Left lung (tissue), 10 donors: ENCODE measurements around the gene PLA2G2A. TPM values are rescaled to one million over a fixed set of nuclear protein-coding genes. Genes with fewer than 3 reads are reported as not detected.
"Not testable (repeated sequence)": the region's sequence is repeated elsewhere in the genome, so short reads cannot be mapped to it uniquely, and the experiment has no call there.

Experiments used
- ATAC-seq: fragments of 200-7000 bp; cut with Tn5 transposase; one replicate; pipeline ENCODE4 v1.9.1; 2020; ENCODE audit warnings: moderate library complexity
- DNase-seq, 4 donors: peaks; one replicate each; pipeline ENCODE4 v3.0.0-alpha.2; 2013 to 2020
- H3K27ac ChIP-seq, 2 donors: fragments of 200-600 bp; sonication (generic) in 1 of 2; one replicate each; pipeline versions ENCODE4 v1.5.0 to v1.8.0; 2020 to 2021
- H3K27me3 ChIP-seq, 2 donors: fragments of 200-600 bp; sonication (generic) in 1 of 2; one replicate each; pipeline versions ENCODE4 v1.5.0 to v1.8.0; 2020 to 2021
- H3K36me3 ChIP-seq, 2 donors: fragments of 200-600 bp; sonication (generic) in 1 of 2; one replicate each; pipeline versions ENCODE4 v1.5.0 to v1.8.0; 2020 to 2021
- H3K4me1 ChIP-seq, 2 donors: fragments of 200-600 bp; one replicate each; pipeline ENCODE4 v1.8.0; 2021
- H3K4me3 ChIP-seq, 2 donors: fragments of 200-600 bp; sonication (generic) in 1 of 2; one replicate each; pipeline versions ENCODE4 v1.5.0 to v1.8.0; 2020 to 2021; ENCODE audit warnings: mild to moderate bottlenecking in 1 of 2
- H3K9me3 ChIP-seq, 2 donors: fragments of 200-600 bp; sonication (generic) in 1 of 2; one replicate each; pipeline versions ENCODE4 v1.5.0 to v1.8.0; 2020 to 2021
- CTCF ChIP-seq, 2 donors: fragments of 200-600 bp; sonication (generic) in 1 of 2; IDR thresholded peaks; one replicate each; pipeline versions ENCODE4 v1.5.0 to v1.8.0; 2021; ENCODE audit warnings: antibody characterized with exemption in 2 of 2
- intact Hi-C, 2 donors: fragments of 100-400 bp; cut with DNase I; formaldehyde crosslinking; loops; one replicate each; pipeline versions ENCODE4 v1.11.2 to v1.14.2; 2022
- polyA plus RNA-seq, 6 donors: library from polyadenylated mRNA; unstranded; fragments of 120-200 nt; gene quantifications; one replicate each; pipeline ENCODE4 v1.2.1, GENCODE V29; 2013; ENCODE audit not compliant: insufficient read length in 6 of 6
- total RNA-seq, 2 donors: library from RNA; stranded (reverse); fragmentation: NEBNext Ultra II Directional; extraction: Animal tissue kit (Norgen Biotek cat#: 25700); gene quantifications; one replicate each; pipeline ENCODE4 v1.2.1, GENCODE V29; 2021
- donor health status: DM: no; HTN: yes; CAD: no.
- donor health status: DM: no; HTN: no; CAD: no.

The PLA2G2A gene
- total and polyA plus RNA-seq, 8 donors, result 0.73 to 65.7 (median 1.7) TPM

GRCh38 chr1:19934336-19934735, 45.1 kb downstream of the PLA2G2A start:
- Histone ChIP-seq H3K27ac (no peak overlapping the region), H3K27me3 (no peaks in the 10 kb centered on the region), H3K4me1 (no peaks in the 10 kb centered on the region), H3K9me3 (peaks cover 0 to 33% of the 10 kb centered on the region in 2 donors), H3K36me3 (no peaks in the 10 kb centered on the region), H3K4me3 (no peak overlapping the region)
- no peak for TF ChIP-seq CTCF (IDR thresholded peaks at IDR 0.05)
- ATAC-seq, result no peak
- DNase-seq, result no peak
- intact Hi-C loops, result no loop called here

- Histone ChIP-seq H3K4me1 (no peaks in the 10 kb centered on the region), H3K9me3 (peaks cover 0 to 33% of the 10 kb centered on the region in 2 donors), H3K36me3 (no peaks in the 10 kb centered on the region), H3K4me3 (no peak overlapping the region), H3K27ac (no peak overlapping the region), H3K27me3 (no peaks in the 10 kb centered on the region)
- no peak for TF ChIP-seq CTCF (IDR thresholded peaks at IDR 0.05)
- no peak for ATAC-seq
- intact Hi-C loops, result no loop called here
- no peak for DNase-seq
Observed at GRCh38 chr1:19932866-19933265, 46.6 kb downstream of the PLA2G2A start.

GRCh38 chr1:19927130-19927421, 52.3 kb downstream of the PLA2G2A start:
- DNase-seq, H3K27ac ChIP-seq, H3K36me3 ChIP-seq, intact Hi-C loops, ATAC-seq, H3K4me3 ChIP-seq, H3K4me1 ChIP-seq: not testable (repeated sequence)
- Histone ChIP-seq H3K27me3 (peaks cover 0 to 14% of the 10 kb centered on the region in 2 donors), H3K9me3 (peaks cover 0 to 20% of the 10 kb centered on the region in 2 donors)

- H3K4me1 ChIP-seq, result no peaks in the 10 kb centered on the region
- intact Hi-C loops, result no loop called here
- peak; percentile 49 for ATAC-seq
Observed at GRCh38 chr1:19926296-19927129, 52.9 kb downstream of the PLA2G2A start.

More at GRCh38 chr1:19926296-19927129, 52.9 kb downstream of the PLA2G2A start:
- Histone ChIP-seq H3K36me3 (no peaks in the 10 kb centered on the region), H3K27me3 (peaks cover 0 to 18% of the 10 kb centered on the region in 2 donors), H3K9me3 (peaks cover 0 to 15% of the 10 kb centered on the region in 2 donors), H3K4me3 (no peak overlapping the region), H3K27ac (no peak overlapping the region)
- TF ChIP-seq CTCF (IDR thresholded peaks at IDR 0.05), result no peak
- no peak for DNase-seq

Other genes starting within 250 kb of the PLA2G2A start
- 10 to 100 TPM; 21.6 to 22.1 TPM for gene TMCO4, start 179.7 kb downstream of the PLA2G2A start, total RNA-seq
- gene TMCO4, start 179.7 kb downstream of the PLA2G2A start, polyA plus RNA-seq, result 10 to 100 TPM; 15.7 to 20.9 (median 18.2) TPM
- not detected for gene RNF186, start 164.3 kb downstream of the PLA2G2A start, total RNA-seq
- gene RNF186, start 164.3 kb downstream of the PLA2G2A start, polyA plus RNA-seq, result under 1 TPM in 1 of 6 donors, not detected in 5; 0.12 TPM
- 10 to 100 TPM in 1 of 2 donors, 1 to 10 TPM in 1; 9.8 to 11.0 TPM for gene OTUD3, start 97.2 kb downstream of the PLA2G2A start, total RNA-seq
- 10 to 100 TPM; 18.6 to 52.2 (median 34.2) TPM for gene OTUD3, start 97.2 kb downstream of the PLA2G2A start, polyA plus RNA-seq
- not detected for gene PLA2G2E, start 56.0 kb downstream of the PLA2G2A start, total RNA-seq
- not detected for gene PLA2G2E, start 56.0 kb downstream of the PLA2G2A start, polyA plus RNA-seq
- 1 to 10 TPM; 4.9 to 5.5 TPM for gene PLA2G5, start 90.6 kb upstream of the PLA2G2A start, total RNA-seq
- 1 to 10 TPM in 1 of 6 donors, under 1 TPM in 5; 0.41 to 1.1 (median 0.78) TPM for gene PLA2G5, start 90.6 kb upstream of the PLA2G2A start, polyA plus RNA-seq
- not detected for gene PLA2G2D, start 139.9 kb upstream of the PLA2G2A start, total RNA-seq
- under 1 TPM in 5 of 6 donors, not detected in 1; 0.07 to 0.15 (median 0.09) TPM for gene PLA2G2D, start 139.9 kb upstream of the PLA2G2A start, polyA plus RNA-seq
- gene PLA2G2F, start 159.7 kb upstream of the PLA2G2A start, total RNA-seq, result not detected
- not detected for gene PLA2G2F, start 159.7 kb upstream of the PLA2G2A start, polyA plus RNA-seq
- 1 to 10 TPM; 1.8 to 4.7 TPM for gene UBXN10, start 206.5 kb upstream of the PLA2G2A start, total RNA-seq
- 1 to 10 TPM; 1.9 to 6.4 (median 4.6) TPM for gene UBXN10, start 206.5 kb upstream of the PLA2G2A start, polyA plus RNA-seq
- gene PLA2G2C, start 206.9 kb upstream of the PLA2G2A start, total RNA-seq, result not detected
- gene PLA2G2C, start 206.9 kb upstream of the PLA2G2A start, polyA plus RNA-seq, result under 1 TPM in 5 of 6 donors, not detected in 1; 0.06 to 0.16 (median 0.11) TPM